Subcutaneous abdominal adipose tissue (tissue), 5 donors: Measurements from ENCODE around the gene TRAPPC11.

ENCODE experiments used
- H3K27ac ChIP-seq: one replicate; pipeline ENCODE4 v1.7.0; 2013; ENCODE audit warnings: low read depth, mild to moderate bottlenecking, inconsistent platforms, low read length, moderate library complexity
- H3K27me3 ChIP-seq, 5 donors: one replicate each; pipeline ENCODE4 v1.7.0; 2013; ENCODE audit warnings: low read length in 5 of 5, inconsistent platforms in 1 of 5; ENCODE audit not compliant: control insufficient read depth in 5 of 5, insufficient read depth in 4 of 5
- H3K36me3 ChIP-seq, 5 donors: one replicate each; pipeline ENCODE4 v1.7.0; 2013; ENCODE audit warnings: low read length in 5 of 5; ENCODE audit not compliant: control insufficient read depth in 5 of 5, insufficient read depth in 5 of 5
- H3K4me1 ChIP-seq, 5 donors: one replicate each; pipeline ENCODE4 v1.7.0; 2013; ENCODE audit warnings: low read length in 5 of 5, mild to moderate bottlenecking in 3 of 5, moderate library complexity in 1 of 5; ENCODE audit not compliant: control insufficient read depth in 5 of 5, insufficient read depth in 5 of 5
- H3K4me3 ChIP-seq, 5 donors: one replicate each; pipeline ENCODE4 v1.7.0; 2013; ENCODE audit warnings: low read length in 5 of 5, low read depth in 1 of 5
- H3K9ac ChIP-seq, 5 donors: one replicate each; pipeline ENCODE4 v1.7.0; 2013; ENCODE audit warnings: low read length in 5 of 5, mild to moderate bottlenecking in 4 of 5, moderate library complexity in 3 of 5
- H3K9me3 ChIP-seq, 5 donors: one replicate each; pipeline ENCODE4 v1.7.0; 2013; ENCODE audit warnings: low read length in 5 of 5; ENCODE audit not compliant: control insufficient read depth in 5 of 5
- donor health status: healthy.
- donor health status: healthy.
- donor health status: healthy.
- donor health status: healthy.
- donor health status: healthy.

TRAPPC11 gene

DNA sequence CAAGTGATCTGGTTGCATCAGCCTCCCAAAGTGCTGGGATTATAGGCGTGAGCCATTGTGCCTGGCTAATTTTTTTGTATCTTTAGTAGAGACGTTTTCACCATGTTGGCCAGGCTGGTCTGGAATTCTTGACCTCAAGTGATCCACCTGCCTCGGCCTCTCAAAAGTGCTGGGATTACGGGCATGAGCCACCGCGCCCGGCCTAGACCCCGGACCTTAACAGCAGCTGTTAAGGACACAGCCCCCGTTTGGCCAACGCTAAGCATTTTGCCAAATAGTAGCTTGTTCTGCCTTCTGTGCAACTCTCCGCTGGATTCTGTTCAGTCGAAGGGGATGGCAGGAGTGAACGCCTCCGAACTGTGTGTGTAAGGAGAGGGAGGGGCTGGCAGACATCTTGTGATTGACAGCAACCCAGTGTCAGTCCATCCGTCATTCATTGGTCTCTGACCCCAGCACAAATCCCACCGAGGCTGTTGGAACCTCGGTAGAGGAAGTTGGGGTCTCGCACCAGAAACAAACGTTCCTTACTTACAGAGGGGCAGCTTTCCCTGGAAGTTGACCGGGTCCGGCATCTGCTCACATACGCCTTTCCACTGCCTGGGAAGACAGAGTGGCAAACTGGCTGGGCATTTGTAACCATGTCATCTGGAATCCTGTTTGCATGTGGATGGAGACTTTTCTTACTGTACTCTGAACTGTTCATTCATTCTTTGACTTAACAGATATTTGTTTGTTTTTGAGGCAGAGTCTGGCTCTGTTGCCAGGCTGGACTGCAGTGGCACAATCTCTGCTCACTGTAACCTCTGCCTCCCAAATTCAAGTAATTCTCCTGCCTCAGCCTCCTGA, 69.4 kb downstream of the TRAPPC11 start:
- Histone ChIP-seq H3K27me3 (no peaks in the 10 kb centered on the region), H3K4me1 (peaks cover 0 to 4% (median under 1%) of the 10 kb centered on the region in 5 donors), H3K9ac (no peak overlapping the region), H3K27ac (no peak overlapping the region), H3K9me3 (no peaks in the 10 kb centered on the region), H3K4me3 (no peak overlapping the region), H3K36me3 (no peaks in the 10 kb centered on the region)

DNA sequence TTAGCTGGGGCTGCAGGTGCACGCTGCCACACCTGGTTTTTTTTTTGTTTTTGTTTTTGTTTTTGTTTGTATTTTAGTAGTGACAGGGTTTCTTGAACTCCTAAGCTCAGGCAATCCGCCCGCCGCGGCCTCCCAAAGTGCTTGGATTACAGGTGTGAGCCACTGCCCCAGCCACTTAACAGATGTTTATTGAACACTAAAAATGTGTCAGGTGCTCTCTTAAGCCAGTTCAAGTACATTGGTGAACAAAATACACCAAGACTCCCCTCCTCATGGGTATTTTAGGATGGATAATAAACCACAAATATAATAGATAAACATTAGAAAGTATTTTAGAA, 69.9 kb downstream of the TRAPPC11 start:
- Histone ChIP-seq H3K27me3 (no peaks in the 10 kb centered on the region), H3K4me1 (peaks cover 0 to 7% (median 0%) of the 10 kb centered on the region in 5 donors), H3K9me3 (no peaks in the 10 kb centered on the region), H3K9ac (no peak overlapping the region), H3K36me3 (no peaks in the 10 kb centered on the region), H3K4me3 (no peak overlapping the region), H3K27ac (no peak overlapping the region)

DNA sequence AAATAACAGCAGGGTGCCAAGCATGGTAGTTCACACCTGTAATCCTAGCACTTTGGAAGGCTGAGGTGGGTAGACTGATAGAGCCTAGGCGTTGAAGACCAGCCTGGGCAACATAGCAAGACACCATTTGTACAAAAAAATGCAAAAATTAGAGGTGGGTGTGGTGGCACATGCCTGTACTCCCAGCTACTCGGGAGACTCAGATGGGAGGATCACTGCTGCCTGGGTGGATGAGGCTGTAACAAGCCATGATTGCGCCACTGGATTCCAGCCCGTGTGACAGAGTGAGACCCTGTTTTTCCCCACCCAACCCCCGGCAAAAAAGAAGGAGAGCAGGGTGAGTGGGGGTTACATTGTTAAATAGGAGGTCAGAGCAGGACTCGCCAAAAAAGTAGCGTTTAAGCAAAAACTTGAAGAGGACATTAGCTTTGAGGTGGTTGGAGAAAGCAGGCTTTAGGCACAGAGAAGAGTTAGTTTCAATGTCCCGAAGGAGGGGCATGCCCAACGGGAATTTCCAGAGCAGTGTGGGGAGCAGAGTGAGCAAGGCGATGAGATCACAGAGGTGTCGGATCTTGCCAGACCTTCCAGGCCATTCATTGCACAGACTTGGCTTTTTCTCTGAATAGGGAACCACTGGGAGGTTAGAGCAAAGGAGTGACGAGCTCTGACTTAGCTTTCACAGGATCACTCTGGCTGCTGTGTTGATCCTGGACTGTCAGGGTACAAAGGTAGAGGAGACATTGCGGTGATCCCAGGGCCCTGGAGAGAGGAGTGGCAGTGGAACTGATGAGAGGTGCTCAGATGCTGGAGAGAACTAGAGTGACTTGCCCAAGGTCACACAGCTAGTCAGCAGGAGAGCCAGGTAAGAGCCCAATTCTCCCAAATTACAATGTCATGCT, 70.6 kb downstream of the TRAPPC11 start:
- no peak overlapping the region for H3K27ac ChIP-seq
- no peak overlapping the region for H3K9ac ChIP-seq
- H3K4me3 ChIP-seq = no peak overlapping the region
- peaks cover 0 to 7% (median 0%) of the 10 kb centered on the region in 5 donors for H3K4me1 ChIP-seq
- no peaks in the 10 kb centered on the region for H3K27me3 ChIP-seq
- H3K9me3 ChIP-seq = no peaks in the 10 kb centered on the region
- no peaks in the 10 kb centered on the region for H3K36me3 ChIP-seq

DNA sequence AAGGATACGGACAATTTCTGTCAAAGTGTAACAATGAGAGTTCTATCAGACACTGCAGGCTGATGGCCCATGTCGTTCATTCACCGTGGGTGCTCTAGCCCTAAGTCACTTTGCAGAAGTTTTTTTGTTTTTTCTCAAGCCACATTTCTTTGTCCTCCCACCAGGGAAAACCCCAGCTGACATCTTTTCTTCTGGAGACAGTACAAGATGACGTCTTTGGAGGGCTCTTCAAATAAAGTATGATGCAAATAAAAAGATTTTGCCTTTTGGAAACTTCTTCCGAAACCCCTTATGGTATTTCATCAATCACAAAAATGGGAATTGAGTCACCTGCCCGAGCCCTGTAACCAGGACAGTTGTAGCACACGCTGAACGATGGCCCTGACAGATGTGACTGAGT, 73.2 kb downstream of the TRAPPC11 start:
- no peaks in the 10 kb centered on the region for H3K36me3 ChIP-seq
- H3K9ac ChIP-seq = no peak overlapping the region
- peaks cover 0 to 7% (median 0%) of the 10 kb centered on the region in 5 donors for H3K4me1 ChIP-seq
- H3K27ac ChIP-seq = no peak overlapping the region
- no peaks in the 10 kb centered on the region for H3K27me3 ChIP-seq
- H3K9me3 ChIP-seq = no peaks in the 10 kb centered on the region
- no peak overlapping the region for H3K4me3 ChIP-seq

DNA sequence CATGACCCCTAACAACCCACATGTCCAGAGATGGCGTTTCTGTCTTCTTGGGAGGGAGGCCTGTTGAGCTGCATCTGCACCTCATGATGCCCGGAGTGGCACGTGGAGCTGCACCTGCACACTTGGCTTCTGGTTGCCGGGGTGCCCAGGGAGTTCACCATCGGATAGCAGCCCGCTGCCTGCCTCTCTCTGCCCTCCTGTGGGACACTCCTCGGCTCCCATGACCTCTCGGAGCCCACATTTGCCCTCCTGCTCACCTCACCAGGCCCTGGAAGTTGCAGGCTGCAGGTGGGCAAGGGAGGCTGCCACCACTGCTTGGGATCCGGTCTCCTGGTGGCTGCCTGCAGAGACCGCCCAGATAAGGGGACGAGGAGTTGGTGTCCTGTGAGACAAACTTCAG, 74.1 kb downstream of the TRAPPC11 start:
- no peaks in the 10 kb centered on the region for H3K9me3 ChIP-seq
- no peak overlapping the region for H3K4me3 ChIP-seq
- no peak overlapping the region for H3K9ac ChIP-seq
- H3K4me1 ChIP-seq = peaks cover 0 to 11% (median 2%) of the 10 kb centered on the region in 5 donors
- no peak overlapping the region for H3K27ac ChIP-seq
- no peaks in the 10 kb centered on the region for H3K36me3 ChIP-seq
- no peaks in the 10 kb centered on the region for H3K27me3 ChIP-seq

DNA sequence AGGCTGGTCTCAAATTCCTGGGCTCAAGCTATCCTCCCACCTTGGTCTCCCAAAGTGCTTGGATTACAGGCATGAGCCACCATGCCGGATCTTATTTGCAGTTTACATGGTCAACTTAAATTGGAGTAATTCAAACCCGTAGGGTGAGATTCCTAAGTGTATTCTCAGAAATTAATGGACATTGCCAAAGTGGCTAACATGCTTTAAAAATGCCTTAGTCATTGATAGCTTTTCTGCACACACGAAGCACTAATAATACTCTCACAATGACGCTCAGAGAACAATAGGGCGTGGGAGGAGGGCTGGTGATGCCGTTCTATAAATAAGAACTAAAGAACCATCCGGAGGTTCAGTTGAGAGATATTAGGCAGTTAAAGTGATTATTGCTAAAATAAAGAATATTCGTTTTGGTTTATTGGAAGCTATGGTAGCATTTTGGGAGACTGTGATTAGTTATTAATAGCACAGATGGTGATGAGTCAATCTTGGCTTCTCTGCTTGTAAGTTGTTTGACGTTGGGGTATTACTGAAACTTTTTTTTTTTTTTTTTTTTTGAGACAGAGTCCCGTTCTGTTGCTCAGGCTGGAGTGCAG, 79.1 kb downstream of the TRAPPC11 start:
- Histone ChIP-seq H3K27ac (no peak overlapping the region), H3K4me3 (peak overlapping the region in 1 of 5 donors; percentile 13), H3K4me1 (peaks cover 0 to 9% (median 2%) of the 10 kb centered on the region in 5 donors), H3K36me3 (no peaks in the 10 kb centered on the region), H3K27me3 (no peaks in the 10 kb centered on the region), H3K9me3 (no peaks in the 10 kb centered on the region), H3K9ac (no peak overlapping the region)

DNA sequence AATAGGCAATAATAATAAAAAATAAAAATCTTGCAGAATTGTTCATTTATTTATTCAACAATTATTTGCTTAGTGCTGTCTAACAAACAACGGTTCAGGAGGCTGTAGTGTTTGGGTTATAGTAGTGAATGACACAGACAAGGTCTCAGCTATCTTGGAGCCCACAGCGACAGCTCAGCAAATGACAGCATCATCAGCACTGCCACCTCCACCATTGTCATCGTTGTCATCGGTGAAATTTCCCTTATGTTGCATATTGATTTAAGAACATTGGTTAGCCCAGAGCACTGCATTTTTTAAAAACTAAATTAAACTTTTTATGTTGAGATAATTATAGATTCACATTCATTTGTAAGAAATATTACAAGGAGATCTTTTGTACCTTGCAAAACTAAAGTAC, 79.9 kb downstream of the TRAPPC11 start:
- Histone ChIP-seq H3K9me3 (no peaks in the 10 kb centered on the region), H3K36me3 (no peaks in the 10 kb centered on the region), H3K4me1 (peaks cover 0 to 6% (median 0%) of the 10 kb centered on the region in 5 donors), H3K27ac (no peak overlapping the region), H3K27me3 (no peaks in the 10 kb centered on the region), H3K4me3 (no peak overlapping the region), H3K9ac (no peak overlapping the region)

DNA sequence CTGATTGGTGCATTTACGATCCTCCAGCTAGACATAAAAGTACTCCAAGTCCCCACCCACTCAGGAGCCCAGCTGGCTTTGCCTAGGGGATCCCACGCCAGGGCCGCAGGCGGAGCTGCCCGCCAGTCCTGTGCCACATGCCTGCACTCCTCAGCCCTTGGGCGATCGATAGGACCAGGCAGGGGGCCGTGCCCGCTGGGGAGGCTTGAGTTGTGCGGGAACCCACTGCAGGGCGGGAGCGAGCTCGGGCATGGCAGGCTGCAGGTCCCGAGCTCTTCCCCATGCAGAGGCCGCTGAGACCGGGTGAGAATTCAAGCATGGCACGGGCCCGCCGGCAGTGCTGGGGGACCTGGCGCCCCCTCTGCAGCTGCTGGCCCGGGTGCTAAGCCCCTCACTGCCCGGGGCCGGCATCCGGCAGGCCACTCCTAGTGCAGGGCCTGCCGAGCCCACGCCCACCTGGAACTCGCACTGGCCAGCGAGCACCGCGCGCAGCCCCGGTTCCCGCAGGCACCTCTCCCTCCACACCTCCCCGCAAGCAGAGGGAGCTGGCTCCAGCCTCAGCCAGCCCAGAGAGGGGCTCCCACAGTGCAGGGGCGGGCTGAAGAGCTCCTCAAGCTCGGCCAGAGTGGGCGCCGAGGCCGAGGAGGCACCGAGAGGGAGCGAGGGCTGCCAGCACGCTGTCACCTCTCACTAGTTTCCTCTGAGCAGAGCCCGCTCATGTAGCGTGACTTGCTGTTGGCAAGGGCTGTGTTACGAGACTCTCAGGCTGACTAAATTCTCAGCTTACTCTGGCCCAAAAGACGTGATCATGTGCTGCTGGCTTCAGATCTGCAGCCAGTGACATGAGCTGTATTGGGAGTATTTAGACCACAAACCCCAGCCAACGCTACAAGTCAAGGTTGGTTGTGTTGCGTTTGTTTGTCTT, 87.5 kb downstream of the TRAPPC11 start:
- H3K27ac ChIP-seq = no peak overlapping the region
- H3K27me3 ChIP-seq = no peaks in the 10 kb centered on the region
- peaks cover 0 to 4% (median 3%) of the 10 kb centered on the region in 5 donors for H3K4me1 ChIP-seq
- no peaks in the 10 kb centered on the region for H3K36me3 ChIP-seq
- H3K9ac ChIP-seq = no peak overlapping the region
- H3K4me3 ChIP-seq = peak overlapping the region in 1 of 5 donors; percentile 17
- peaks cover 0 to 7% (median 0%) of the 10 kb centered on the region in 5 donors for H3K9me3 ChIP-seq

DNA sequence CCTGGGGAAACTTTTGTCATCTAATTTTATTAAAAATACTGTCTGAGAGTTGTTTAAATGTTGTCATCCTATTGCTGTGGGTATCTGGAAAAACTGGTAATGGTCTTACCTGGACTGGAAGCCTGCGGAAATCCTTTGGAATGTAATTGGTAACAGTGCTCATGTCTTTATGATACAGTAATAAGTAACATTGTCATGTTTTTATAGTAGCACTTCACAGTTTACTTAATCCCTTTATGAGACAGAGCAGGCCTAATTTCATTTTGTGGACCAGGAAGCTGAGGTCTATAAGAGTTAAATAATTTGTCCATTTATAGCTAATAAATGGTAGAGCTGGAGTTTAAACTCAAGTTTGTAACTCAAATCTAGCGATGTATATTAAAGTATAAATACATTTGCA, 88.3 kb downstream of the TRAPPC11 start:
- H3K27me3 ChIP-seq = no peaks in the 10 kb centered on the region
- H3K9ac ChIP-seq = no peak overlapping the region
- H3K27ac ChIP-seq = no peak overlapping the region
- H3K9me3 ChIP-seq = peaks cover 0 to 9% (median 0%) of the 10 kb centered on the region in 5 donors
- no peaks in the 10 kb centered on the region for H3K36me3 ChIP-seq
- H3K4me3 ChIP-seq = no peak overlapping the region
- peaks cover 0 to 4% (median 3%) of the 10 kb centered on the region in 5 donors for H3K4me1 ChIP-seq
